ENCODE data around the gene DDX49. TPM values are rescaled to one million over a fixed set of nuclear protein-coding genes. Genes with fewer than 3 reads are reported as not detected.
A peak's percentile ranks its signal among the peaks of the same experiment; 100 is the strongest.

DDX49 gene
- total RNA-seq, 1 experiment from 2014 or later, result 120 TPM

DNA sequence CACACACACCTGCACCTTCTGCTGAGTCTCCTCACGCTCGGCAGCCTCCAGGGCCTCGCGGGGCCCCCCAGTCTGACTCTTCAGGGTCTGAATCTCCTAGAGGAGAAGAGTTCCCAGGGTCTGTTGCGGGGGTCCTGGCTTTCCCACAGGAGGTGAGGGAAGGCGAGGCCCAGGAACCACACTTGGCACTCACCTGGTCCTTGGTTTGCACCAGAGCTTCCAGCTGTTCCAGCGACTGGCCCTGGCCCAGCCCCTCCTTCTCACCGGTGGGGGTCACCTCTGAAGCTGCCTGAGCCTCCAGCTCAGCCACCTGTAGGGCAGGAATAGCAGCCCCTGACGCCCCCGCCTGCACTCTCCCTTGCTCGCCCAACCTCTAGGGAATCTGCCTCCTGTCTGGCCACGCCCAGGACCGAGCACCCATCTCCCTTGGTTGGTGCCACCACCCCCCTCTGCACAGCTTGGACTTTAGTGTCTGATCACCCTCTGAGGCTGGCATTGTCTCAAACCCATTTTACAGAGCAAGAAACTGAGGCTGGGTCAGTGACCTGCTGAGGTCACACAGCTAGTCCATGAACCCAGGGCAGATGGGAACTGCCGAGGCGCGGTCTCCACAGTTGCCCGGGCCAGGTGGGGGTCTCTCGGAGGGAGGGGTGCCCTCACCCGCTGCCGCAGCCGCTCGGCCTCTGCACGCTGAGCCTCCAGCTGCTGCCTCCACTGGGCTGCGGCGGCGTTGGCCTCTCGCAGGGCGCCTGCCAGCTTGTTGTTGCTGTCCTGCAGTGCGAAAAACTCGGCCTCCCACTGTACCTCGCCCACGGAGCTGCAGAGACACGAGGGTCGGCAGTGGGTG is 12.0 kb downstream of the DDX49 start:
- no peak overlapping the region for H3K9ac ChIP-seq (ENCODE audit: low read length)
- no peak overlapping the region for H3K27ac ChIP-seq (ENCODE audit: low read length)
- H3K9me2 ChIP-seq (replicated peaks; ENCODE audit: low read length), result no peaks in the 10 kb centered on the region
- H4K20me1 ChIP-seq (ENCODE audit: low read length), result no peaks in the 10 kb centered on the region
- no TSS peak for BruUV-seq (replicated peaks)
- no peaks in the 10 kb centered on the region for H3F3A ChIP-seq (ENCODE audit: low read length, unreplicated experiment)
- H3K4me1 ChIP-seq (ENCODE audit: insufficient read depth, low read length), result no peaks in the 10 kb centered on the region
- no peaks in the 10 kb centered on the region for H3K79me2 ChIP-seq (ENCODE audit: low read length)
- intact Hi-C loops (cut with micrococcal nuclease), result no loop called here
- H3K27me3 ChIP-seq (ENCODE audit: low read length), result no peaks in the 10 kb centered on the region
- H3K9me3 ChIP-seq (ENCODE audit: low read length), result no peaks in the 10 kb centered on the region
- ChIA-PET POLR2A (ENCODE audit: unreplicated experiment) (no interaction called here), CTCF (no interaction called here)
- H2AFZ ChIP-seq (ENCODE audit: low read length), result no peak overlapping the region
- TF ChIP-seq, protein P1, sequence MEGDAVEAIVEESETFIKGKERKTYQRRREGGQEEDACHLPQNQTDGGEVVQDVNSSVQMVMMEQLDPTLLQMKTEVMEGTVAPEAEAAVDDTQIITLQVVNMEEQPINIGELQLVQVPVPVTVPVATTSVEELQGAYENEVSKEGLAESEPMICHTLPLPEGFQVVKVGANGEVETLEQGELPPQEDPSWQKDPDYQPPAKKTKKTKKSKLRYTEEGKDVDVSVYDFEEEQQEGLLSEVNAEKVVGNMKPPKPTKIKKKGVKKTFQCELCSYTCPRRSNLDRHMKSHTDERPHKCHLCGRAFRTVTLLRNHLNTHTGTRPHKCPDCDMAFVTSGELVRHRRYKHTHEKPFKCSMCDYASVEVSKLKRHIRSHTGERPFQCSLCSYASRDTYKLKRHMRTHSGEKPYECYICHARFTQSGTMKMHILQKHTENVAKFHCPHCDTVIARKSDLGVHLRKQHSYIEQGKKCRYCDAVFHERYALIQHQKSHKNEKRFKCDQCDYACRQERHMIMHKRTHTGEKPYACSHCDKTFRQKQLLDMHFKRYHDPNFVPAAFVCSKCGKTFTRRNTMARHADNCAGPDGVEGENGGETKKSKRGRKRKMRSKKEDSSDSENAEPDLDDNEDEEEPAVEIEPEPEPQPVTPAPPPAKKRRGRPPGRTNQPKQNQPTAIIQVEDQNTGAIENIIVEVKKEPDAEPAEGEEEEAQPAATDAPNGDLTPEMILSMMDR (conservative IDR thresholded peaks at IDR 0.05; ENCODE audit: low read depth, low read length), result no peak
- TF ChIP-seq EZH2 (IDR thresholded peaks at IDR 0.05; ENCODE audit: low read length, unreplicated experiment) (no peak), EZH2phosphoT487 (IDR thresholded peaks at IDR 0.05; ENCODE audit: borderline replicate concordance, low read length) (no peak)
- no peak overlapping the region for H3K4me2 ChIP-seq (ENCODE audit: low read length)
- H3K4me3 ChIP-seq (ENCODE audit: low read length), result no peak overlapping the region
- ATAC-seq (no peak), DNase-seq (no peak)
- H3K36me3 ChIP-seq (ENCODE audit: low read depth, low read length), result peaks cover 16% of the 10 kb centered on the region; the same call in 1 of the 2 replicates

DNA sequence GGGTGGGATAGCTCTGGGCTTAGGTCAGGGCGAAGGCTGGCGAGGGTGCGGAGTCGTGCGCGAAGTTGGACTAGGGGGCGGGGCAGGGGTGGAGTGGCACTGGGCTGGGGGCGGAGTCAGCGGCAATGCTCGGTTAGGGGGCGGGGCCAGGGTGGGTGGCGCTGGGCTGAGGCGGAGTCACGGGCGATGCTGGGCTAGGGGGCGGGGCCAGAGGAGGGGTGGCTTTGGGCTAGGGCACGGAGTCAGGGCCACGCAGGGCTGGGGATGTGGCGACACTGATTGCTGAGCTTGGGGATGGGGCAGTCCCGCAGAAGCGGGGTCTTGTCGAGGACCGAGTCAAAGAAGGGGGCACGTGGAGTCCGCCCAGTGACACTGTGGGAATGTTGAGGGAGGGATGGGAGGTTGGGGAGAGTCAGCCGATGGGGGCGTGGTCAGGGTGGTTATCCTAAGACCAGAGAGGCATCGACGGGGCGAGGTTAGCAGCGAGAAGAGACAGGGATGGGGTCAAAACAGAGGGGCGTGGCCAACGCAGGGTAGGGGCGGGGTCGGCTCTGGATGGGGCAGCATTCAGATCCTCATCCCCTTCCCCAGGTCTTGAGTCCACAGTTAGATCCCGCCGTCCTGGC is 12.8 kb downstream of the DDX49 start:
- ChIA-PET POLR2A (ENCODE audit: unreplicated experiment) (no interaction called here), CTCF (no interaction called here)
- intact Hi-C loops (cut with micrococcal nuclease), result no loop called here
- Histone ChIP-seq H3K27me3 (ENCODE audit: low read length) (no peaks in the 10 kb centered on the region), H3K4me1 (ENCODE audit: insufficient read depth, low read length) (no peaks in the 10 kb centered on the region), H3K4me3 (ENCODE audit: low read length) (no peak overlapping the region), H3K4me2 (ENCODE audit: low read length) (no peak overlapping the region), H3K36me3 (ENCODE audit: low read depth, low read length) (peaks cover 16% of the 10 kb centered on the region; the same call in 1 of the 2 replicates), H3F3A (ENCODE audit: low read length, unreplicated experiment) (no peaks in the 10 kb centered on the region), H4K20me1 (ENCODE audit: low read length) (no peaks in the 10 kb centered on the region), H3K9me2 (replicated peaks; ENCODE audit: low read length) (no peaks in the 10 kb centered on the region), H3K9ac (ENCODE audit: low read length) (no peak overlapping the region), H3K27ac (ENCODE audit: low read length) (no peak overlapping the region), H3K79me2 (ENCODE audit: low read length) (no peaks in the 10 kb centered on the region), H2AFZ (ENCODE audit: low read length) (no peak overlapping the region), H3K9me3 (ENCODE audit: low read length) (no peaks in the 10 kb centered on the region)
- TF ChIP-seq, protein P1 (conservative IDR thresholded peaks at IDR 0.05; ENCODE audit: low read depth, low read length), result no peak
- TF ChIP-seq EZH2 (IDR thresholded peaks at IDR 0.05; ENCODE audit: low read length, unreplicated experiment) (no peak), EZH2phosphoT487 (IDR thresholded peaks at IDR 0.05; ENCODE audit: borderline replicate concordance, low read length) (no peak)
- BruUV-seq (replicated peaks), result no TSS peak
- DNase-seq (peak; percentile 29), ATAC-seq (peak; percentile 67)

DNA sequence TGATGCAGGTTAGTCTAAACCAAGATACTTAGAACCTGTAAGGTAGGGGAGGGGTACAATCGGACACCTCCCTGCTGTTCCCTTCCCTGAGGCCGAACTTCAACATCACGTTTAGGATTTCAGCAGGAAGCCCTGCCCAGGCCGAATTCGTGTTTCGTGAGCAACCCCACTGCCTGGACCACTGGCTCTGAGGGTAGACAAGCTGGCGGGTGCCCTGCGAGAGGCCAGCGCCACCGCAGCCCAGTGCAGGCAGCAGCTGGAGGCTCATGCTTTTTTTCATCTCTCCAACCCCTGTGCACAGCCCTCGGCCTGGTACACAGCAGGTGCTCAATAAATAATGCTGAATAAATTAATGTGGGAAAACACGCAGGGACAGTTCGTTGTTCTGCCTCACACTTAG is 13.8 kb downstream of the DDX49 start:
- Histone ChIP-seq H3K4me2 (ENCODE audit: low read length) (no peak overlapping the region), H2AFZ (ENCODE audit: low read length) (no peak overlapping the region), H3K9ac (ENCODE audit: low read length) (no peak overlapping the region), H4K20me1 (ENCODE audit: low read length) (no peaks in the 10 kb centered on the region), H3K9me3 (ENCODE audit: low read length) (no peaks in the 10 kb centered on the region), H3K27ac (ENCODE audit: low read length) (no peak overlapping the region), H3K9me2 (replicated peaks; ENCODE audit: low read length) (no peaks in the 10 kb centered on the region), H3F3A (ENCODE audit: low read length, unreplicated experiment) (no peaks in the 10 kb centered on the region), H3K79me2 (ENCODE audit: low read length) (no peaks in the 10 kb centered on the region), H3K36me3 (ENCODE audit: low read depth, low read length) (peaks cover 13% of the 10 kb centered on the region), H3K27me3 (ENCODE audit: low read length) (no peaks in the 10 kb centered on the region), H3K4me3 (ENCODE audit: low read length) (no peak overlapping the region), H3K4me1 (ENCODE audit: insufficient read depth, low read length) (no peaks in the 10 kb centered on the region)
- BruUV-seq (replicated peaks), result no TSS peak
- ATAC-seq (no peak), DNase-seq (no peak)
- CTCF ChIA-PET, result interaction anchor here (0.5 kb wide), 1 partner anchor 211 kb away, joined by 7 read pairs; no protein-coding TSS in a partner anchor
- POLR2A ChIA-PET (ENCODE audit: unreplicated experiment), result no interaction called here
- intact Hi-C loops (cut with micrococcal nuclease), result no loop called here
- TF ChIP-seq EZH2phosphoT487 (IDR thresholded peaks at IDR 0.05; ENCODE audit: borderline replicate concordance, low read length), result no peak
